ENCODE results near the gene CD79A. TPM values are rescaled to one million over a fixed set of nuclear protein-coding genes. Genes with fewer than 3 reads are reported as not detected.

Gene CD79A
- polyA plus RNA-seq, 3 donors = 1.9 to 2.7 (median 2.1) TPM

- Mint-ChIP-seq H3K27ac (peak within 1 kb of the TSS in 2 of 7 donors; percentile 24 to 30), H3K9me3 (peaks cover 0 to 10% (median 5%) of the 10 kb centered on the region in 7 donors), H3K36me3 (no peaks in the 10 kb centered on the region), H3K27me3 (ENCODE audit: low read depth in 3 of 3) (peaks cover 2 to 9% (median 7%) of the 10 kb centered on the region in 3 donors), H3K4me3 (no peak within 1 kb of the TSS), H3K4me1 (peaks cover 10% of the 10 kb centered on the region)
- Histone ChIP-seq H3K9ac (ENCODE audit: insufficient read depth, low read length, poor library complexity, severe bottlenecking) (no peak within 1 kb of the TSS), H4K20me1 (ENCODE audit: insufficient read depth, low read length) (no peaks in the 10 kb centered on the region), H3K4me1 (ENCODE audit: control insufficient read depth in 1 of 2, insufficient read depth in 2 of 2, low read length in 2 of 2) (peaks cover 10% of the 10 kb centered on the region in 2 donors), H3K27ac (ENCODE audit: low read depth in 1 of 2, low read length in 2 of 2) (no peak within 1 kb of the TSS), H3K27me3 (ENCODE audit: control insufficient read depth in 2 of 2, insufficient read depth in 2 of 2, low read length in 2 of 2) (no peaks in the 10 kb centered on the region), H3K4me3 (replicated peaks in 1 of 3; ENCODE audit: low read depth in 2 of 3, low read length in 3 of 3) (no peak within 1 kb of the TSS), H2AFZ (ENCODE audit: insufficient read depth, low read depth, low read length, poor library complexity, severe bottlenecking) (no peak within 1 kb of the TSS), H3K36me3 (replicated peaks in 1 of 2; ENCODE audit: control insufficient read depth in 1 of 2, insufficient read depth in 2 of 2, low read length in 2 of 2) (no peaks in the 10 kb centered on the region), H3K4me2 (replicated peaks; ENCODE audit: extremely low read depth, low read length, poor library complexity, severe bottlenecking) (no peak within 1 kb of the TSS), H3K79me2 (ENCODE audit: insufficient read depth, low read length) (no peaks in the 10 kb centered on the region), H3K9me3 (replicated peaks in 1 of 2; ENCODE audit: control insufficient read depth in 1 of 2, insufficient read depth in 1 of 2, low read length in 2 of 2) (no peaks in the 10 kb centered on the region)
- no peak for TF ChIP-seq CTCF (IDR thresholded peaks at IDR 0.05)
- WGBS (ENCODE audit: insufficient coverage) = 85% methylated on average over 29 of the region's 30 CpGs
- no peak for DNase-seq
- intact Hi-C loops (cut with micrococcal nuclease) = no loop called here
Observed at GRCh38 chr19:41844601-41845000, 32.5 kb upstream of the CD79A start, which contains the start of gene LYPD4. LYPD4 (minus strand) TSS chr19:41844683; CDS start chr19:41839285, 5,398 bp downstream.

GRCh38 chr19:41845001-41845050 lies 32.3 kb upstream of the CD79A start, which contains the start of gene DMRTC2:
DMRTC2 (plus strand) TSS chr19:41845042; CDS start chr19:41847429, 2,387 bp downstream.
- H3K27ac ChIP-seq (ENCODE audit: low read depth in 1 of 2, low read length in 2 of 2) = no peak within 1 kb of the TSS
- H3K36me3 ChIP-seq (replicated peaks in 1 of 2; ENCODE audit: control insufficient read depth in 1 of 2, insufficient read depth in 2 of 2, low read length in 2 of 2) = no peaks in the 10 kb centered on the region
- intact Hi-C loops (cut with micrococcal nuclease) = no loop called here
- H3K79me2 ChIP-seq (ENCODE audit: insufficient read depth, low read length) = no peaks in the 10 kb centered on the region
- no peak within 1 kb of the TSS for H2AFZ ChIP-seq (ENCODE audit: insufficient read depth, low read depth, low read length, poor library complexity, severe bottlenecking)
- H3K4me1 ChIP-seq (ENCODE audit: control insufficient read depth in 1 of 2, insufficient read depth in 2 of 2, low read length in 2 of 2) = peaks cover 7 to 8% of the 10 kb centered on the region in 2 donors
- Mint-ChIP-seq H3K4me1 (peaks cover 7% of the 10 kb centered on the region), H3K4me3 (no peak within 1 kb of the TSS), H3K36me3 (no peaks in the 10 kb centered on the region), H3K9me3 (peaks cover 0 to 10% (median 5%) of the 10 kb centered on the region in 7 donors), H3K27me3 (ENCODE audit: low read depth in 3 of 3) (peaks cover 2 to 9% (median 7%) of the 10 kb centered on the region in 3 donors), H3K27ac (peak within 1 kb of the TSS in 2 of 7 donors; percentile 24 to 30)
- H3K4me2 ChIP-seq (replicated peaks; ENCODE audit: extremely low read depth, low read length, poor library complexity, severe bottlenecking) = no peak within 1 kb of the TSS
- 91% methylated on average over 3 of the region's 3 CpGs for WGBS (ENCODE audit: insufficient coverage)
- no peak for TF ChIP-seq CTCF (IDR thresholded peaks at IDR 0.05)
- H3K4me3 ChIP-seq (replicated peaks in 1 of 3; ENCODE audit: low read depth in 2 of 3, low read length in 3 of 3) = no peak within 1 kb of the TSS
- H3K9ac ChIP-seq (ENCODE audit: insufficient read depth, low read length, poor library complexity, severe bottlenecking) = no peak within 1 kb of the TSS
- no peaks in the 10 kb centered on the region for H3K27me3 ChIP-seq (ENCODE audit: control insufficient read depth in 2 of 2, insufficient read depth in 2 of 2, low read length in 2 of 2)
- H4K20me1 ChIP-seq (ENCODE audit: insufficient read depth, low read length) = no peaks in the 10 kb centered on the region
- H3K9me3 ChIP-seq (replicated peaks in 1 of 2; ENCODE audit: control insufficient read depth in 1 of 2, insufficient read depth in 1 of 2, low read length in 2 of 2) = no peaks in the 10 kb centered on the region
- no peak for DNase-seq

Measured in CD14-positive monocyte (primary cell).